SJSA1 (cell line): ENCODE measurements around the gene ART1. TPM values are rescaled to one million over a fixed set of nuclear protein-coding genes. Genes with fewer than 3 reads are reported as not detected.

ENCODE experiments used
- DNase-seq, 2 experiments: peaks; one replicate each; pipeline ENCODE4 v3.0.0-alpha.2; 2015 to 2020; ENCODE audit warnings: low spot score in 2 of 2, low read depth in 1 of 2
- H3K27ac ChIP-seq: fragments of 250-450 bp; sonication (Bioruptor Pico); 2 replicates; pipeline ENCODE4 v1.5.1; 2020; ENCODE audit warnings: mild to moderate bottlenecking, moderate library complexity
- H3K27me3 ChIP-seq: fragments of 250-450 bp; sonication (Bioruptor Pico); replicated peaks from 2 replicates; pipeline ENCODE4 v1.5.1; 2020; ENCODE audit warnings: mild to moderate bottlenecking, moderate library complexity
- H3K36me3 ChIP-seq: fragments of 250-450 bp; sonication (Bioruptor Pico); 2 replicates; pipeline ENCODE4 v1.5.1; 2020; ENCODE audit warnings: mild to moderate bottlenecking
- H3K4me1 ChIP-seq: fragments of 250-450 bp; sonication (Bioruptor Pico); replicated peaks from 2 replicates; pipeline ENCODE4 v1.6.1; 2021; ENCODE audit warnings: mild to moderate bottlenecking
- H3K4me3 ChIP-seq: fragments of 250-450 bp; sonication (Bioruptor Pico); 2 replicates; pipeline ENCODE4 v1.5.1; 2020; ENCODE audit warnings: mild to moderate bottlenecking
- H3K9me3 ChIP-seq: fragments of 250-450 bp; sonication (Bioruptor Pico); replicated peaks from 2 replicates; pipeline ENCODE4 v1.5.1; 2020; ENCODE audit warnings: mild to moderate bottlenecking
- total RNA-seq: library from RNA; depleted of rRNA; stranded (reverse); fragments of >200 nt; shearing (Covaris generic); gene quantifications from 2 replicates; pipeline ENCODE4 v1.2.3, GENCODE V29; 2014

Gene ART1
- total RNA-seq, 1 experiment from 2014 or later, result not detected

DNA sequence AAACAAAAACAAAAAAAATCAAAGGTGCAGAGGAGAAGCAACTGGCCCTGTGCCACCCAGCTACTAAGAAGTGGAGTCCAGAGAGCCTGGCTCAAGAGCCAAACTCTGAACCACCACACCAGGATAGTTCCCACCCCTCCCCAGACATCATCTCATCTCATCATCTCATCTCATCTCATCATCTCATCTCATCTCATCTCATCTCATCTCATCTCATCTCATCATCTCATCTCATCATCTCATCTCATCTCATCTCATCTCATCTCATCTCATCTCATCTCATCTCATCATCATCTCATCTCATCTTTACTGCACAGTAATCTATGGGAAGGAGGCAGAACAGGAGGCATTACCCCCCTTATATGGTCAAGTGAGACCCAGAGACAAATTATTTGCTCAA, 17.9 kb downstream of the ART1 start:
- H3K27me3 ChIP-seq, result peaks cover 2% of the 10 kb centered on the region
- DNase-seq, result no peak
- no peaks in the 10 kb centered on the region for H3K9me3 ChIP-seq
- H3K27ac ChIP-seq, result no peak overlapping the region
- H3K36me3 ChIP-seq, result peaks cover 34% of the 10 kb centered on the region
- H3K4me3 ChIP-seq, result no peak overlapping the region
- no peaks in the 10 kb centered on the region for H3K4me1 ChIP-seq

DNA sequence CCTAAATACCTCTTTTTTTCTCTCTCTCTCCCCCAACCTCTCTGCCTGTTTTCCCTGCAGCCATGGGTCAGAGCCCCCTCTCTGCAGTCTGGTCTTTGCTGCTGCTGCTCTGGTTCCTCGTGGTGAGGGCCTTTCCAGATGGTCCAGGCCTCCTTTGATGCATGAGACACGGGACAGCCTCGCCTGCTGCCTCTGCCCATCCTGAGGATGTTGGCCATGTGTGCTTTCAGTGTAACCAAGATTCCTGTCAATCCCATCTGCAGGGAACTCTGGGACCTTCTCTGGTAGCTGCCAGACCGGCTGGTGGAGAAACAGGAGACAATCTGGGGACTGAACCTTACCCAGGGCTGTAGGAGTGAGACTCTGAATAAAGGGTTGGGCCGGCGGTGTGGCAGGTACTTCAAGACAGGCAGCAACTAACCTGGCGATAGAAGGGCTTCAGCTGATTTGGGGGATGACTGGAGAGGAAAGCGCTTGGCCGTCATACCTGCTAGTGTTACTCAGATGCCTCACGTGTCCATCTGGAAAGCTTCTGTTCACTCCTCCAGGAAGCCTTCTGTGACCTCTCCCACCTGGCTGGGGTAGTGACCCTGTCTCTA, 19.2 kb downstream of the ART1 start:
- Histone ChIP-seq H3K4me3 (no peak overlapping the region), H3K27me3 (no peaks in the 10 kb centered on the region), H3K36me3 (peaks cover 43% of the 10 kb centered on the region), H3K4me1 (no peaks in the 10 kb centered on the region), H3K9me3 (no peaks in the 10 kb centered on the region), H3K27ac (no peak overlapping the region)
- no peak for DNase-seq

DNA sequence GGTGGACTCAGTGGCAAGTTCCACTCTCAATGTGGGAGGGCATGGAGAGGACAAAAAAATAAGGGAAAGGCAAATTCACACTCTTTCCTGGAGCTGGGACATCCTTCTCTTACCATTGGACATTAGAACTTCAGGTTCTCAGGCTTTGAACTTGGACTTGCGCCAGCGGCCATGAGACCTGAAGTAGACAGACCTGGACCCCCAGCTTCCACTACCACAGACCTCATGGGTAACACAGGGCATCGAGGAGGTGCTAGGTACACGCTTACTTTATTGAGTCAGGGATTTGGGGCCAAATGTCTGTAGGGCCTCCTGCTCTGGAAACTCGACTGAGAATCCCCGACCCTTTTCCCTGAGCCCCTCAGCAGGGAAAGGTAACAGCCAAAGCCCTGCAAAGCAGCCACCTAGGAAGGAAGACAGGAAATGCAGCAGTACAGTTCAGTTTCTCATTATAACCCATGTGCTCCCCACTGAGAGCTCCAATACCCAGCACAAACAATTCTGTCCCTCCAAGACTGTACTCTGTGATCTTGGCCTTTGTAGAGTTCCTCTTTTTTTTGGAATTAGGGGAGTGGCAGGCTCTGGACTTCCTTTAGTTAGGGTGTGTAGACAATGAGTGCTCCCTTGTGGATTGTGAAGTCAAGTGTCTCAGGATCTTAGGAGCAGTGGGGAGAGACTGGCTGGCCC, 20.6 kb downstream of the ART1 start:
- DNase-seq, result no peak
- Histone ChIP-seq H3K27ac (no peak overlapping the region), H3K4me3 (no peak overlapping the region), H3K36me3 (peaks cover 56% of the 10 kb centered on the region), H3K9me3 (no peaks in the 10 kb centered on the region), H3K4me1 (no peaks in the 10 kb centered on the region), H3K27me3 (no peaks in the 10 kb centered on the region)

DNA sequence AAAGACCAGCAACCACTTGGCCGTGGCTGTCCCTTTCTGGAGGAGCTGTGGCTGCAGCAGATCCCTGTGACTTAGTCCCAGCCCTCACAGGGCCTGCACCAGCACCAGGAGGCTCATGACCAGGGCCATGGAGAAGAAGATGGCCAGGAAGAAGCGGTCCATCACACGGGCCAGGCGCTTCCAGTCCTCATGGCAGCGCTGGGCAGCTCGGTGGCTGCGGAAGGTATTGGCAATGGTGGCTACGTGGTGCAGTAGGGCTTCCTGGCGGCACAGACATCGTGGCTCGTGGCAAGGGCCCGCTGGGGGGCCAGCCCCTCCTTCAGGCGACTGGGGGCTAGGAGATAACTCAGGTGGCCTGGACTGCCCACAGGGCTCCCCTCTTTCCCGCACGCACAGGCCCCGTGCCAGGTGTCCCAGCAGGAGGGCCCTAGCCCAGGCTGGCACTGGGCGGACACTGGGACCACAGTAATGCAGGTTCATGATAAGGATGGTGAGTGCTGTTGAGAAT, 21.1 kb downstream of the ART1 start:
- H3K4me3 ChIP-seq, result no peak overlapping the region
- no peak overlapping the region for H3K27ac ChIP-seq
- no peaks in the 10 kb centered on the region for H3K27me3 ChIP-seq
- H3K36me3 ChIP-seq, result peaks cover 61% of the 10 kb centered on the region
- DNase-seq, result no peak
- no peaks in the 10 kb centered on the region for H3K4me1 ChIP-seq
- H3K9me3 ChIP-seq, result no peaks in the 10 kb centered on the region

DNA sequence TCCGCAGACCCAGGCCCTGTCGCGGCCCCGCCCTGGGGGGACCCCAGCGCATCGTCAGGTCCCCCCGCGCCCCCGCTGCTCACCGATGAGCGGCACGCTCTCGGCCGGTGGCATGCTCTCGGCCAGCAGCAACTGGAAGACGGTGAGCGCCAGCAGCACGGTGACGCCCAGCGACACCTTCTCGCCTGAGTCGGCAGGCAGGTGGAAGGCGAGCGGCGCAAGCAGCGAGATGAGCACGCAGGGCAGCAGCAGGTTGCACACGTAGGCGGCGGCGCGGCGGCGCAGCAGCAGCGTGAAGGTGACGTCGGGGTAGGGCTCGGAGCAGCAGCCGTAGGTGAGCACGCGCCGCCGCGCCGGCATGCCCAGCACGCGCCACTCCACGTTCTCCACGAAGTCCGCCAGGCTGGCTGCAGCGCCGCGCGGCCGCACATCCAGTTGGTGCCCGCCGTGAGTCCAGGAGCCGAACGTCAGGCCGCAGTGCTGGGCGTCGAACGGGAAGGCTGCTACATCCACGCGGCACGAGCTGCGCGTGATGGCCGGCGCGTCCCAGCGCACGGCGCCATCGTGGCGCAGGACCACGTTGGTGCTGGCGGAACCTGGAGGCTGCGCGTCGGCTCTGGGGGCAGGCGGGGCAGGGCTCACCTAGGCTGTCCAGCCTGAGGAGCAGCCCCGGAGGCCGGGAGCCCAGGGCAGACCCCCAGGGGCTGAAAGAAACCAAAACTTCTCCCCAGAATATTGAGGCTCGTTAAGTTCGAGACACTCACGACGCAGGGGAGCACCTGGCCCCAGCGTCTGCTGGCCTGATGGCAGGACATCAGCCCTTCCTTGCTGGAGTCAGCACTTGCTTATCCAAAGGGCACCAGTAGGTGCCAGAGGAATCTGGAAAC, 22.5 kb downstream of the ART1 start:
- H3K9me3 ChIP-seq, result no peaks in the 10 kb centered on the region
- no peaks in the 10 kb centered on the region for H3K4me1 ChIP-seq
- H3K27ac ChIP-seq, result no peak overlapping the region
- DNase-seq, result no peak
- H3K27me3 ChIP-seq, result no peaks in the 10 kb centered on the region
- H3K4me3 ChIP-seq, result no peak overlapping the region
- peaks cover 75% of the 10 kb centered on the region for H3K36me3 ChIP-seq

DNA sequence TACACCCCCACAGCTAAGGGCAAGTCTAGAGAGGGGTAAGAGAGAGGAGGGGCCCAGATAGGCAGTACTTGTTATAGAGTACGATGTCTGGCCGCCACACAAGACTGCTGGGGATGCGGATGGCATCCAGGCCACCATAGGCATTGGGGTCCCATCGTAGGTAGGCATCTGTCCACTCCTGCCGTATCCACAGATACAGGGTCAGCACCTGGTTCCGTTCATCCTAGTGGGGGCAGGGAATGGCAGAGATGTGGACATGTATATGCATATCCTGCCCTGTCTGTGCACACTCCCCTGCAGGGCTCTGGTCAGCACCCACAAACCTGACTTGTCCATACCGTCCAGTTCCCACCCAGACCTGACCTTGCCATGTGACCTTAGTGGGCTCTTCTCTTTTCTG, 24.2 kb downstream of the ART1 start:
- Histone ChIP-seq H3K36me3 (peaks cover 92% of the 10 kb centered on the region), H3K4me3 (no peak overlapping the region), H3K27me3 (no peaks in the 10 kb centered on the region), H3K9me3 (no peaks in the 10 kb centered on the region), H3K4me1 (no peaks in the 10 kb centered on the region), H3K27ac (no peak overlapping the region)
- DNase-seq, result no peak

DNA sequence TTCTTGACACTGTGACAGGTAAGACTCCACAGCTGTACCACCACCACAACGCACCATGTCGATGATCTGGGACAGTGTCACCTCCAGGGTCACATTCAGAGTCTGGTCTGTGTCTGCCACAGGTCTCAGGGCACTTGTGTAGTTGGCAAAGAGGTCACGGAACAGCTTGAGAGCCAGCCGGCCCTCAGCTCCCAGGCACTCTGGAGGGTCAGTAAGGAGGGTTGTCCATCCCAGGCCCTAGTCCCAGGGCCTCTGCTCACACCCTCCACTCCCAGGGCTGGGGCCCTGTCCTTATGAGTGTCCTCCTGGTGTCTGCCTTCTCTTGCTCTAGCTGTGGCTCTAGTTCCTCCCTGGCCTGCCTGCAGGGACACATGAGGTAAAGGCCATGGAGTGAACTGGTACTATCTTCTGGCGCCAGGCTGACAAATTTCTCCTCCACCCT, 24.8 kb downstream of the ART1 start:
- Histone ChIP-seq H3K27ac (no peak overlapping the region), H3K4me3 (no peak overlapping the region), H3K36me3 (peaks cover 95% of the 10 kb centered on the region), H3K4me1 (no peaks in the 10 kb centered on the region), H3K9me3 (no peaks in the 10 kb centered on the region), H3K27me3 (no peaks in the 10 kb centered on the region)
- no peak for DNase-seq

DNA sequence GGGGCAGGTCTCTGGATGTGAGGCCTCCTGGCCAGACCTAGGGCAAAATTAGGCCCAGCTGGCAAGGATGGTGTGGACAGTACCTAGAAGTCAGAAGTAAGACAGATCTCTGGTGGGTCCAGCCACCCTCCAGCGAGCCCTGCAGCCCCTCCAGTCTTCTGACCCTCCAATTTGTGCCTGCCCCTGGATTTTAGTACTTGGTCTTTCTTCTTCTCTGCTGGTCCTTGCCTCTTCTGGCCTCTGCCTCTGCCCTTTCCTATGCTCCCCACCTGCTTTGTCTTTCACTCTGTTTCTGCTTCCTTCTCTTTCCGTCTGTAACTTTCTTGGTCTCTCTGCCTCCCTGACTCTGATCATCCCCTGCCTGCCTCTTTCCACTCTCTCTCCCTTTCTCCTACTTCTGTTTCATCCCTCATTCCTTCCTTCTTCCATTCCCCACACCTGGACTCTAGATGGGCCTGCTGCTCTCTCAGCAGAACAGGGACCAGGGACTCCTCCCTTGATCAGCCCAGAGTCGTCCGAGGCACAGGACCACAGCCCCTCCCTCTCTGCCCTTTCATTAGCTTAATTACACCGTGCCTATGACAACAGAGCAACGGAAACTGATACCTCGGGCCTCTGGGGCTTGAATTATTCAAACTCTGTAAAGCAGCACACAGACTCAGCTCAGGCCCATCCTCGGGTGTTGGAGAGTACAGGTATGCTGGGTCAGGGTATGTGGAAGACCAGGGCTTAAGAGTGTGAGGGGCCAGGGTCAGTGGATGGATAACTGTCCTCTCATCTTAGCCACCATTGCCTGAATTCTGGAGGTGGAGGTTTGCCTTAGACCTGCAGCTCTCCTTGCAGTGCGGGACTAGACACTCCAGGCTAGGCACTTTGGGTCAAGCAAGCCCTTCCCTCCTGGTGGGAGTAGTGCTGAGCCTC, 26.7 kb downstream of the ART1 start, which contains the start of gene CHRNA10:
Gene CHRNA10, minus strand, starts transcription at position 51 of the 921 bp plus-strand sequence. CDS start 72 bp downstream, outside the sequence.
- Histone ChIP-seq H3K27ac (no peak within 1 kb of the TSS), H3K27me3 (no peaks in the 10 kb centered on the region), H3K4me1 (no peaks in the 10 kb centered on the region), H3K36me3 (peaks cover 94% of the 10 kb centered on the region), H3K4me3 (no peak within 1 kb of the TSS), H3K9me3 (no peaks in the 10 kb centered on the region)
- no peak for DNase-seq

DNA sequence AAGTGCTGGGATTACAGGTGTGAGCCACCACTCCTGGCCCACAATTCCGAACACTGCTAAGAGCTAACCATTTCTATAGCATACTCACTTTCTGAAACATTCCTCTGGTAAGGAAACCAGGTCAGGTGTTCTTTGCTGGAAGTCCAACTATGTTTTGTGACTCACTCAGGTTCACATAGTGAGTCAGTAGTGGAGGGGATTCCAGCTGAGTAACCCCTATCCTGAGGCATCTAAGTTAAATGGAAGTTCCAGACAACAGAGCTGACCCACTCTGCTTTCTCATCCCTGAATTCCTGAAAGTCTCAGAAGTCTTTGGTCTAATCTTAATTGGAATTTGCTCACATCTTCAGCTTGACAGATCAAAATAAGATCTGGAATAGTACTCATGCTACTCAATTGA, 29.3 kb downstream of the ART1 start:
- no peak overlapping the region for H3K27ac ChIP-seq
- DNase-seq, result no peak
- H3K4me1 ChIP-seq, result no peaks in the 10 kb centered on the region
- no peaks in the 10 kb centered on the region for H3K27me3 ChIP-seq
- H3K9me3 ChIP-seq, result no peaks in the 10 kb centered on the region
- peaks cover 98% of the 10 kb centered on the region for H3K36me3 ChIP-seq
- H3K4me3 ChIP-seq, result no peak overlapping the region

DNA sequence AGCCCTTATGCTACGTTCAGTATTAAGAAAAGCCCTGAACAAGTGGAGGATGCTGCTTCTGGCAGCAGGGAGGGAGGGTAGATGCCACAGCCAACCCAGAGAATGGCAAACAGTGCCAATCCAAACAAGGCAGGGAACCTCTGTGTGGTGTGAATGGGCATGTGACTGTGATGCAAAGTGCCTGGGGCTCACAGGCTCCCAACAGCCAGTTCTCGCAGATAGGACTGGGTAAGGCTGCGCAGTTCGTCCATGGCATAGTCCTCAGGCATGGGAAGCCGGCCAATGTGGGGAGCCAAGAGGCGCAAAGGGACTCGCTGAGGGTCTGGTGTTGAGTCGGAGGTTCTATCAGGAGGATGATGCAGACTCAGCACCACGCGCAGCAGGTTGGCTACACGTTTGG, 31.0 kb downstream of the ART1 start:
- Histone ChIP-seq H3K4me3 (no peak overlapping the region), H3K4me1 (no peaks in the 10 kb centered on the region), H3K9me3 (no peaks in the 10 kb centered on the region), H3K36me3 (peaks cover 99% of the 10 kb centered on the region), H3K27ac (no peak overlapping the region), H3K27me3 (no peaks in the 10 kb centered on the region)
- no peak for DNase-seq

DNA sequence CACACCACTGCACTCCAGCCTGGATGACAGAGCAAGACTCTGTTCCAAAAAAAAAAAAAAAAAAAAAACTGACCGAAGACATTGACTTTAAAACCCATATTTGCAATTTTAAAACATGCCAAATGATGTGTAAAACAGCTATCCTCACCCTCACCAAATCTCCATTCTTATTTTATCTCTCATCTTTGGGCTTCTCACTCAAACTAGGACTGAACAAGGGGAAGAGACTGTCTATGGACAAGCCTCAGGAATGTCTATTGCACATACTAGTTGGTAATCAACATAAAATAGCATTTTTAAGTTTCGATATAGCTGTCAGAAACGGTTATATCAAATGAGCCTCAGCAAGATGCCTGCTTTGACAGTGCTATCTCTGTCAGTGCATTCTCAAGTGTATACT, 34.1 kb downstream of the ART1 start:
- Histone ChIP-seq H3K4me1 (no peaks in the 10 kb centered on the region), H3K9me3 (no peaks in the 10 kb centered on the region), H3K27ac (no peak overlapping the region), H3K4me3 (no peak overlapping the region), H3K27me3 (no peaks in the 10 kb centered on the region), H3K36me3 (peaks cover 99% of the 10 kb centered on the region)
- DNase-seq, result no peak

DNA sequence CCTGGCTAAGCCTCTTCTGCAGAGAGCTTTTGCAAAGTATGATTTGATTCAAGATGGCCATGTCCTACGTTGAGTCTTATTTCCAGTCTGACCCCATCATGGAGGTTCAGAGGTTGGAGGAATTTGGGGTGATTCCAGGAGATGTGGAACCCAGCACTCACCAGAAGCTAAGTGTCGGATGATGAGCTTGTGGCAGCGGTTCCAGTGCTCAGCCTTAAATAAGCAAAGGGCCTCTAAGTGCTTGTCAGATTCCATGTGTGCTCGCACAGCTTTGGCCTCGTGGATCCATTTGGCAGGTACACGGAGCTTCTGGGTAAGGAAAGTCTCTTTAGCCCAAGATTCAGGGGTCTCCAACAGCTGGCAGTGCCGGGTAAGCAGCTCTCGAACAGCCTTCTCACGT, 38.1 kb downstream of the ART1 start:
- Histone ChIP-seq H3K27me3 (no peaks in the 10 kb centered on the region), H3K4me1 (no peaks in the 10 kb centered on the region), H3K9me3 (no peaks in the 10 kb centered on the region), H3K27ac (no peak overlapping the region), H3K4me3 (no peak overlapping the region), H3K36me3 (peaks cover 99% of the 10 kb centered on the region)
- DNase-seq, result no peak
